Measurements from ENCODE around the gene ZNF644. TPM values are rescaled to one million over a fixed set of nuclear protein-coding genes. Genes with fewer than 3 reads are reported as not detected.

Gene ZNF644
- total and polyA plus RNA-seq, 4 donors = 6.8 to 38.8 (median 27.2) TPM

- Histone ChIP-seq H3K9ac (ENCODE audit: low read depth in 1 of 2, low read length in 2 of 2) (no peak overlapping the region), H3K36me3 (ENCODE audit: control insufficient read depth in 4 of 4, insufficient read depth in 3 of 4, low read depth in 1 of 4, low read length in 3 of 4) (peaks cover 0 to 5% (median 2%) of the 10 kb centered on the region in 4 donors), H3K4me1 (ENCODE audit: control insufficient read depth in 4 of 4, insufficient read depth in 4 of 4, low read length in 3 of 4) (no peaks in the 10 kb centered on the region), H3K9me3 (ENCODE audit: control insufficient read depth in 4 of 4, low read length in 3 of 4) (no peaks in the 10 kb centered on the region), H3K4me3 (ENCODE audit: low read depth in 1 of 3, low read length in 3 of 3) (no peak overlapping the region), H3K27me3 (ENCODE audit: control insufficient read depth in 4 of 4, insufficient read depth in 4 of 4, low read length in 3 of 4) (no peaks in the 10 kb centered on the region), H3K27ac (ENCODE audit: low read depth in 1 of 2, low read length in 2 of 2) (no peak overlapping the region)
- DNase-seq (ENCODE audit: low spot score) = no peak
- WGBS = 88% methylated on average over 1 of the region's 1 CpG
- TF ChIP-seq FOXA1 (IDR thresholded peaks at IDR 0.05) = no peak
- no peak for TF ChIP-seq ZBTB33 (IDR thresholded peaks at IDR 0.05)
- no peak for TF ChIP-seq RXRA (IDR thresholded peaks at IDR 0.05)
- no peak for TF ChIP-seq NR2F2 (IDR thresholded peaks at IDR 0.05)
- TF ChIP-seq JUND (IDR thresholded peaks at IDR 0.05) = no peak
- no peak for TF ChIP-seq TAF1 (conservative IDR thresholded peaks at IDR 0.05)
- TF ChIP-seq RAD21 (IDR thresholded peaks at IDR 0.05) = no peak
- TF ChIP-seq, protein P1, sequence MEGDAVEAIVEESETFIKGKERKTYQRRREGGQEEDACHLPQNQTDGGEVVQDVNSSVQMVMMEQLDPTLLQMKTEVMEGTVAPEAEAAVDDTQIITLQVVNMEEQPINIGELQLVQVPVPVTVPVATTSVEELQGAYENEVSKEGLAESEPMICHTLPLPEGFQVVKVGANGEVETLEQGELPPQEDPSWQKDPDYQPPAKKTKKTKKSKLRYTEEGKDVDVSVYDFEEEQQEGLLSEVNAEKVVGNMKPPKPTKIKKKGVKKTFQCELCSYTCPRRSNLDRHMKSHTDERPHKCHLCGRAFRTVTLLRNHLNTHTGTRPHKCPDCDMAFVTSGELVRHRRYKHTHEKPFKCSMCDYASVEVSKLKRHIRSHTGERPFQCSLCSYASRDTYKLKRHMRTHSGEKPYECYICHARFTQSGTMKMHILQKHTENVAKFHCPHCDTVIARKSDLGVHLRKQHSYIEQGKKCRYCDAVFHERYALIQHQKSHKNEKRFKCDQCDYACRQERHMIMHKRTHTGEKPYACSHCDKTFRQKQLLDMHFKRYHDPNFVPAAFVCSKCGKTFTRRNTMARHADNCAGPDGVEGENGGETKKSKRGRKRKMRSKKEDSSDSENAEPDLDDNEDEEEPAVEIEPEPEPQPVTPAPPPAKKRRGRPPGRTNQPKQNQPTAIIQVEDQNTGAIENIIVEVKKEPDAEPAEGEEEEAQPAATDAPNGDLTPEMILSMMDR (IDR thresholded peaks at IDR 0.05; ENCODE audit: low read depth, low read length, missing input control) = no peak
- no peak for TF ChIP-seq FOXA2 (IDR thresholded peaks at IDR 0.05)
- TF ChIP-seq GABPA (IDR thresholded peaks at IDR 0.05 in 1 of 2, conservative IDR thresholded peaks at IDR 0.05 in 1 of 2) = no peak
- TF ChIP-seq ATF3 (IDR thresholded peaks at IDR 0.05) = no peak
- TF ChIP-seq EGR1 (IDR thresholded peaks at IDR 0.05; ENCODE audit: low read depth in 2 of 2) = no peak
- TF ChIP-seq HNF4G (IDR thresholded peaks at IDR 0.05) = no peak
- no peak for TF ChIP-seq YY1 (IDR thresholded peaks at IDR 0.05)
- TF ChIP-seq, protein P2, sequence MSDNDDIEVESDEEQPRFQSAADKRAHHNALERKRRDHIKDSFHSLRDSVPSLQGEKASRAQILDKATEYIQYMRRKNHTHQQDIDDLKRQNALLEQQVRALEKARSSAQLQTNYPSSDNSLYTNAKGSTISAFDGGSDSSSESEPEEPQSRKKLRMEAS (IDR thresholded peaks at IDR 0.05) = no peak
- TF ChIP-seq SP1 (IDR thresholded peaks at IDR 0.05) = no peak
- TF ChIP-seq, protein P3, sequence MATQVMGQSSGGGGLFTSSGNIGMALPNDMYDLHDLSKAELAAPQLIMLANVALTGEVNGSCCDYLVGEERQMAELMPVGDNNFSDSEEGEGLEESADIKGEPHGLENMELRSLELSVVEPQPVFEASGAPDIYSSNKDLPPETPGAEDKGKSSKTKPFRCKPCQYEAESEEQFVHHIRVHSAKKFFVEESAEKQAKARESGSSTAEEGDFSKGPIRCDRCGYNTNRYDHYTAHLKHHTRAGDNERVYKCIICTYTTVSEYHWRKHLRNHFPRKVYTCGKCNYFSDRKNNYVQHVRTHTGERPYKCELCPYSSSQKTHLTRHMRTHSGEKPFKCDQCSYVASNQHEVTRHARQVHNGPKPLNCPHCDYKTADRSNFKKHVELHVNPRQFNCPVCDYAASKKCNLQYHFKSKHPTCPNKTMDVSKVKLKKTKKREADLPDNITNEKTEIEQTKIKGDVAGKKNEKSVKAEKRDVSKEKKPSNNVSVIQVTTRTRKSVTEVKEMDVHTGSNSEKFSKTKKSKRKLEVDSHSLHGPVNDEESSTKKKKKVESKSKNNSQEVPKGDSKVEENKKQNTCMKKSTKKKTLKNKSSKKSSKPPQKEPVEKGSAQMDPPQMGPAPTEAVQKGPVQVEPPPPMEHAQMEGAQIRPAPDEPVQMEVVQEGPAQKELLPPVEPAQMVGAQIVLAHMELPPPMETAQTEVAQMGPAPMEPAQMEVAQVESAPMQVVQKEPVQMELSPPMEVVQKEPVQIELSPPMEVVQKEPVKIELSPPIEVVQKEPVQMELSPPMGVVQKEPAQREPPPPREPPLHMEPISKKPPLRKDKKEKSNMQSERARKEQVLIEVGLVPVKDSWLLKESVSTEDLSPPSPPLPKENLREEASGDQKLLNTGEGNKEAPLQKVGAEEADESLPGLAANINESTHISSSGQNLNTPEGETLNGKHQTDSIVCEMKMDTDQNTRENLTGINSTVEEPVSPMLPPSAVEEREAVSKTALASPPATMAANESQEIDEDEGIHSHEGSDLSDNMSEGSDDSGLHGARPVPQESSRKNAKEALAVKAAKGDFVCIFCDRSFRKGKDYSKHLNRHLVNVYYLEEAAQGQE (IDR thresholded peaks at IDR 0.05) = no peak
These were observed 51.6 kb downstream of the ZNF644 start for GRCh38 chr1:90970208-90970607.

DNA sequence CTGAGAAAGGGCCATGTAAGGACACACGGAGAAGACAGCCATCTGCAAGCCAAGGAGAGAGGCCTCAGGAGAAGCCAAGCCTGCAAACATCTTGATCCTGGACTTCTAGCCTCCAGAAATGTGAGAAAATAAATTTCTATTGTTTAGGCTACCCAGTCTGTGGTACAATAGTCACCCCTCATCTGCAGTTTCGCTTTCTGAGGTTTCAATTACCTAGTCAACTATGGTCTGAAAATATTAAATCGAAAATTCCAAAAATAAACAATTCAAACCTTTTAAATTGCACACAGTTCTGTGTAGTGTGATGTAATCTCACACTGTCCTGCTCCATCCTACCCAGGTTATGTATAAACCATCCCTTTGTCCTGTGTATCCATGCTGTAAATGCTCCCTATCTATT lies 52.6 kb downstream of the ZNF644 start:
- no peak overlapping the region for H3K9ac ChIP-seq (ENCODE audit: low read depth in 1 of 2, low read length in 2 of 2)
- H3K9me3 ChIP-seq (ENCODE audit: control insufficient read depth in 4 of 4, low read length in 3 of 4) = no peaks in the 10 kb centered on the region
- 95% methylated on average over 3 of the region's 3 CpGs for WGBS
- peaks cover 0 to 5% (median 2%) of the 10 kb centered on the region in 4 donors for H3K36me3 ChIP-seq (ENCODE audit: control insufficient read depth in 4 of 4, insufficient read depth in 3 of 4, low read depth in 1 of 4, low read length in 3 of 4)
- DNase-seq (ENCODE audit: low spot score) = no peak
- no peak overlapping the region for H3K27ac ChIP-seq (ENCODE audit: low read depth in 1 of 2, low read length in 2 of 2)
- no peak overlapping the region for H3K4me3 ChIP-seq (ENCODE audit: low read depth in 1 of 3, low read length in 3 of 3)
- H3K4me1 ChIP-seq (ENCODE audit: control insufficient read depth in 4 of 4, insufficient read depth in 4 of 4, low read length in 3 of 4) = no peaks in the 10 kb centered on the region
- H3K27me3 ChIP-seq (ENCODE audit: control insufficient read depth in 4 of 4, insufficient read depth in 4 of 4, low read length in 3 of 4) = no peaks in the 10 kb centered on the region
- TF ChIP-seq ZBTB33 (IDR thresholded peaks at IDR 0.05) (no peak), NR2F2 (IDR thresholded peaks at IDR 0.05) (no peak), SP1 (IDR thresholded peaks at IDR 0.05) (no peak), HNF4A (conservative IDR thresholded peaks at IDR 0.05) (no peak), EGR1 (IDR thresholded peaks at IDR 0.05; ENCODE audit: low read depth in 2 of 2) (no peak), FOXA1 (IDR thresholded peaks at IDR 0.05) (no peak), HNF4G (IDR thresholded peaks at IDR 0.05) (no peak), ATF3 (IDR thresholded peaks at IDR 0.05) (no peak), RXRA (IDR thresholded peaks at IDR 0.05) (no peak), RAD21 (IDR thresholded peaks at IDR 0.05) (no peak), TAF1 (conservative IDR thresholded peaks at IDR 0.05) (no peak), FOXA2 (IDR thresholded peaks at IDR 0.05) (no peak)
- TF ChIP-seq, protein P2 (IDR thresholded peaks at IDR 0.05) = no peak
